ENCODE results near the gene GRK3. TPM values are rescaled to one million over a fixed set of nuclear protein-coding genes. Genes with fewer than 3 reads are reported as not detected.

Gene GRK3
- total and polyA plus RNA-seq, 5 donors, result 5.4 to 18.7 (median 11.8) TPM

GRCh38 chr22:25729016-25729995 lies 164.8 kb downstream of the GRK3 start:
- H3K27ac ChIP-seq (ENCODE audit: low read length), result no peak overlapping the region
- no peaks in the 10 kb centered on the region for H3K4me1 ChIP-seq (ENCODE audit: control insufficient read depth, insufficient read depth, low read length)
- intact Hi-C loops (cut with DNase I), result no loop called here
- H3K9me3 ChIP-seq (ENCODE audit: control insufficient read depth, low read length), result no peaks in the 10 kb centered on the region
- WGBS, result 42% methylated on average over 19 of the region's 19 CpGs
- DNase-seq, result no peak
- H3K4me3 ChIP-seq (ENCODE audit: low read length), result no peak overlapping the region
- ATAC-seq, result peak; percentile 16 to 24
- no peaks in the 10 kb centered on the region for H3K27me3 ChIP-seq (ENCODE audit: control insufficient read depth, insufficient read depth)

DNA sequence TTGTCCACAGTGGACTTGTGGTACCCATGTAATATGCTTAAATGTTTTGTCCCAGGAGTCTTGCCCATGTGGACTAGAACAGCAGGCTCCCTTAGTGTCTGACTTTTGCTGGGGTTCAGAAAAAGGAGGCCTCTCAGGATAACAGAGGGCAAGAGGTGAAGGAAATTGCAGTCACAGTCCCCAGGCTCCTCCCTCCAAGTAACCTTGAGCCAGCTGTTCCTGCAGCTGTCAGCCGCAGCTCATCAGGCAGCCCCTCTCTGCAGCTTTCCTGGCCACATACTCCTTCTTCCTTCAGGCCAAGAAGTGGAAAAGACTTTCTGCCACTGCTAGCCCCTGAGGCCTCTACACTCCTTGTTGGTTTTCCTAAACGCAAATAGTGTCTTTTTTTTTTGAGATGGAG lies 171.2 kb downstream of the GRK3 start:
- Histone ChIP-seq H3K27ac (ENCODE audit: low read length) (no peak overlapping the region), H3K27me3 (ENCODE audit: control insufficient read depth, insufficient read depth) (no peaks in the 10 kb centered on the region), H3K4me3 (ENCODE audit: low read length) (no peak overlapping the region), H3K4me1 (ENCODE audit: control insufficient read depth, insufficient read depth, low read length) (no peaks in the 10 kb centered on the region), H3K9me3 (ENCODE audit: control insufficient read depth, low read length) (no peaks in the 10 kb centered on the region)
- ATAC-seq (no peak), DNase-seq (no peak)
- intact Hi-C loops (cut with DNase I), result no loop called here
- WGBS, result 47% methylated on average over 2 of the region's 2 CpGs

- WGBS, result 76% methylated on average over 9 of the region's 9 CpGs
- ATAC-seq, result no peak
- intact Hi-C loops (cut with DNase I), result no loop called here
- Histone ChIP-seq H3K27me3 (ENCODE audit: control insufficient read depth, insufficient read depth) (no peaks in the 10 kb centered on the region), H3K27ac (ENCODE audit: low read length) (no peak overlapping the region), H3K9me3 (ENCODE audit: control insufficient read depth, low read length) (no peaks in the 10 kb centered on the region), H3K4me3 (ENCODE audit: low read length) (no peak overlapping the region), H3K4me1 (ENCODE audit: control insufficient read depth, insufficient read depth, low read length) (no peaks in the 10 kb centered on the region)
- DNase-seq, result no peak
Measured at GRCh38 chr22:25736378-25737011, 172.0 kb downstream of the GRK3 start.

GRCh38 chr22:25739659-25740344 lies 175.3 kb downstream of the GRK3 start:
- Histone ChIP-seq H3K4me1 (ENCODE audit: control insufficient read depth, insufficient read depth, low read length) (no peaks in the 10 kb centered on the region), H3K27me3 (ENCODE audit: control insufficient read depth, insufficient read depth) (no peaks in the 10 kb centered on the region), H3K27ac (ENCODE audit: low read length) (no peak overlapping the region), H3K9me3 (ENCODE audit: control insufficient read depth, low read length) (no peaks in the 10 kb centered on the region), H3K4me3 (ENCODE audit: low read length) (no peak overlapping the region)
- ATAC-seq (no peak), DNase-seq (no peak)
- WGBS, result 69% methylated on average over 11 of the region's 11 CpGs
- intact Hi-C loops (cut with DNase I), result no loop called here

DNA sequence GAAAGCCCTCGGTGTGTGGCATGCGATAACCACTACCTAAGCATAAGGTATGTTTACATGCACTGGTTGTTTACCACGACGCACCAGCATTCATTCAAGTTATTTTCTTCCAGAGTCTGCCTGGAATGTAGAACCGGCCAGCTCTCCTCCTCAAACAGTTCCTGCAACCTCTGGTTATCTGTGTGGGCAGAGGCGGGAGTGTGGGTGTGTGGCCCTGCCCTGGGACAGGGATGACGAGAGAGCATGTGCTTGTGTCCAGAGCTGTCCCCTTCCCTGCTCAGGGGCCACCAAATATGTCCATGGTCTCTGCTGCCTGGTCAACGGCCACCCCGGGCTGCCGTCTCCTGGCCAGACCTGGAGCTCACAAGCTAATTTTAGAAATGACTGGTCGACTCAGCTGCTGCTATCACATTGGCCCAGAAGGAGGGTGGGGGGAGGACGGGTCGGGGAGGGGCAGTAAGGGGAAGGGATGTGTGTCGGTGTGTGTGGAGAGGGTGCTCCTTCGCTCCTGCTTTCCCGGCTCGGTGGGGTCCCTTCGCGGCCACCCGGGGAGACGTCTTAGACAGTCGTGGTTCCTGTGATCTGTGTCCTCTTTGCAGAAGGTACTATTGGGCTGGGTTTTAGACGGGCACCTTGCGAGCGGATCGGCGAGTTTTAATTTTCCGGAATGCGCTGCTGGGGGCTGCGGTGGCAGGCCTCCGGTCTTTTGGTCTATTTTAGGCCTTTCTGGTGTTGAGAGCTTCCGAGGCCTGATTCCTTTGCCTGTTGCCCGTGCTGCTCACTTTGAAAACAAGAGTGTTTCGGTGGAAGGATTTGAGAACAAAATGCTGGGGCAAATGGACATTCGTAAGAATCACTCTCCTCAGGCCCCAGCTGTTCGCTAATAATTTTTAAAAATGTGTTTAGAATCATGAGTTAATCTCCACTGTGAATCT lies 177.5 kb downstream of the GRK3 start, which contains the start of gene MYO18B:
Gene MYO18B (plus strand): TSS at position 497 of the 935 bp plus-strand sequence. CDS start 18,905 bp downstream, outside the sequence.
- peak; percentile 92 to 93 for ATAC-seq
- 52% methylated on average over 36 of the region's 36 CpGs for WGBS
- H3K27ac ChIP-seq (ENCODE audit: low read length), result peak within 1 kb of the TSS; percentile 91
- intact Hi-C loops (cut with DNase I), result no loop called here
- H3K4me3 ChIP-seq (ENCODE audit: low read length), result peak within 1 kb of the TSS; percentile 80
- H3K27me3 ChIP-seq (ENCODE audit: control insufficient read depth, insufficient read depth), result no peaks in the 10 kb centered on the region
- peak; percentile 64 to 85 (median 79) for DNase-seq
- H3K9me3 ChIP-seq (ENCODE audit: control insufficient read depth, low read length), result no peaks in the 10 kb centered on the region
- H3K4me1 ChIP-seq (ENCODE audit: control insufficient read depth, insufficient read depth, low read length), result no peaks in the 10 kb centered on the region

- no peak for DNase-seq
- 66% methylated on average over 6 of the region's 6 CpGs for WGBS
- no peak for ATAC-seq
- Histone ChIP-seq H3K4me1 (ENCODE audit: control insufficient read depth, insufficient read depth, low read length) (peaks cover 4% of the 10 kb centered on the region), H3K9me3 (ENCODE audit: control insufficient read depth, low read length) (no peaks in the 10 kb centered on the region), H3K27ac (ENCODE audit: low read length) (peak overlapping the region; percentile 91), H3K4me3 (ENCODE audit: low read length) (peak overlapping the region; percentile 80), H3K27me3 (ENCODE audit: control insufficient read depth, insufficient read depth) (no peaks in the 10 kb centered on the region)
- intact Hi-C loops (cut with DNase I), result no loop called here
Measured at GRCh38 chr22:25742918-25743708, 178.6 kb downstream of the GRK3 start.

DNA sequence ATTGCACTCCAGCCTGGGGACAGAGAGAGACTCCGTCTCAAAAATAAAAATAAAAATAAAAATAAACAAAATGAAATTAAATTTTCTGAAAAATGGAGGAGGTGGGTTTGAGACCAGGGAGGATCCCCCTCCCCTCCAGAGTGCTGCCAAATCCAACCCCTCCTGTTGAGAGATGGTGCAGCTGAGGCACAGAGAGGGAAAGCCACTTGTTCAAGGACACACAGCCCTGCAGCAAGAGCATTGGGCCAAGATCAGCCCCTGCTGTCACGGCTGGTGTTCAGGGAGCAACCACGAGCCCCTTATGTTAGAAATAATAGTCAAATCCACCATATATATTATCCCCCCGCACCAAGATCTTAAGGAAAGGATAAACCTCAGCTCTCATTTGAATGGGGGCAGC lies 180.2 kb downstream of the GRK3 start:
- peak overlapping the region; percentile 78 for H3K27ac ChIP-seq (ENCODE audit: low read length)
- peaks cover 6% of the 10 kb centered on the region for H3K4me1 ChIP-seq (ENCODE audit: control insufficient read depth, insufficient read depth, low read length)
- H3K9me3 ChIP-seq (ENCODE audit: control insufficient read depth, low read length), result no peaks in the 10 kb centered on the region
- peak overlapping the region; percentile 39 for H3K4me3 ChIP-seq (ENCODE audit: low read length)
- WGBS, result 84% methylated on average over 4 of the region's 4 CpGs
- intact Hi-C loops (cut with DNase I), result no loop called here
- ATAC-seq (no peak), DNase-seq (no peak)
- no peaks in the 10 kb centered on the region for H3K27me3 ChIP-seq (ENCODE audit: control insufficient read depth, insufficient read depth)

- no peak for ATAC-seq
- Histone ChIP-seq H3K4me1 (ENCODE audit: control insufficient read depth, insufficient read depth, low read length) (peaks cover 6% of the 10 kb centered on the region), H3K9me3 (ENCODE audit: control insufficient read depth, low read length) (no peaks in the 10 kb centered on the region), H3K27me3 (ENCODE audit: control insufficient read depth, insufficient read depth) (no peaks in the 10 kb centered on the region), H3K4me3 (ENCODE audit: low read length) (peak overlapping the region; percentile 40), H3K27ac (ENCODE audit: low read length) (no peak overlapping the region)
- DNase-seq, result no peak
- intact Hi-C loops (cut with DNase I), result no loop called here
- WGBS, result 59% methylated on average over 7 of the region's 7 CpGs
Measured at GRCh38 chr22:25745341-25746011, 181.0 kb downstream of the GRK3 start.

DNA sequence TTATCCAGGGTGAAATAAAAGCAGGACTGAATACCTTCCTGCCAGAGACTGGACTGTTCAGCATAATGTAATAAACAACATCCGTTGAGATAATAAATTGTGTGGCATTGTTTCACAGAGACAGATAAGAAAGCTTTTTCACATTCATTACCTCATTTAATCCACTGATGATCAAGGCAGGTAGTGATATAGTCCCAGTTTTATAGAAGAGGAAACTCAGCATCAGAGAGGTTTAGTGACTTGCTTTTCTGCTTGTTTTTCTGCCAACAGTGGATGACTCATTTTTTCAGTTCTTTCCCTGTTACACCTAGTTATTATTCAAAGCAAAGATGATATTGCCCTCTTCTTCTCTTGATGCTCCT lies 181.5 kb downstream of the GRK3 start:
- peak overlapping the region; percentile 48 for H3K27ac ChIP-seq (ENCODE audit: low read length)
- peak overlapping the region; percentile 40 for H3K4me3 ChIP-seq (ENCODE audit: low read length)

More for the DNA sequence above, 181.5 kb downstream of the GRK3 start:
- no peaks in the 10 kb centered on the region for H3K27me3 ChIP-seq (ENCODE audit: control insufficient read depth, insufficient read depth)
- no peaks in the 10 kb centered on the region for H3K9me3 ChIP-seq (ENCODE audit: control insufficient read depth, low read length)
- WGBS, result 0% methylated on average over 1 of the region's 1 CpG
- no peak for DNase-seq
- peaks cover 6% of the 10 kb centered on the region for H3K4me1 ChIP-seq (ENCODE audit: control insufficient read depth, insufficient read depth, low read length)
- ATAC-seq, result no peak
- intact Hi-C loops (cut with DNase I), result no loop called here

Data from right cardiac atrium (tissue), 5 donors.